Activated T-helper 1 cell treated with Interleukin-2 at 50 U/mL for 16 hours (primary cell): ENCODE results near the gene SFTA2.
"Not testable (repeated sequence)": the region's sequence is repeated elsewhere in the genome, so short reads cannot be mapped to it uniquely, and the experiment has no call there.

Experiments used
- DNase-seq: peaks from one replicate; pipeline ENCODE4 v3.0.0-alpha.2; 2020; ENCODE audit warnings: low read depth

Gene SFTA2

GRCh38 chr6:30912746-30913520 is 19.0 kb downstream of the SFTA2 start:
- no peak for DNase-seq

- not testable (repeated sequence) for DNase-seq
Measured at GRCh38 chr6:30910473-30910872, 21.5 kb downstream of the SFTA2 start.

GRCh38 chr6:30908700-30909099 is 23.3 kb downstream of the SFTA2 start:
- no peak for DNase-seq

DNA sequence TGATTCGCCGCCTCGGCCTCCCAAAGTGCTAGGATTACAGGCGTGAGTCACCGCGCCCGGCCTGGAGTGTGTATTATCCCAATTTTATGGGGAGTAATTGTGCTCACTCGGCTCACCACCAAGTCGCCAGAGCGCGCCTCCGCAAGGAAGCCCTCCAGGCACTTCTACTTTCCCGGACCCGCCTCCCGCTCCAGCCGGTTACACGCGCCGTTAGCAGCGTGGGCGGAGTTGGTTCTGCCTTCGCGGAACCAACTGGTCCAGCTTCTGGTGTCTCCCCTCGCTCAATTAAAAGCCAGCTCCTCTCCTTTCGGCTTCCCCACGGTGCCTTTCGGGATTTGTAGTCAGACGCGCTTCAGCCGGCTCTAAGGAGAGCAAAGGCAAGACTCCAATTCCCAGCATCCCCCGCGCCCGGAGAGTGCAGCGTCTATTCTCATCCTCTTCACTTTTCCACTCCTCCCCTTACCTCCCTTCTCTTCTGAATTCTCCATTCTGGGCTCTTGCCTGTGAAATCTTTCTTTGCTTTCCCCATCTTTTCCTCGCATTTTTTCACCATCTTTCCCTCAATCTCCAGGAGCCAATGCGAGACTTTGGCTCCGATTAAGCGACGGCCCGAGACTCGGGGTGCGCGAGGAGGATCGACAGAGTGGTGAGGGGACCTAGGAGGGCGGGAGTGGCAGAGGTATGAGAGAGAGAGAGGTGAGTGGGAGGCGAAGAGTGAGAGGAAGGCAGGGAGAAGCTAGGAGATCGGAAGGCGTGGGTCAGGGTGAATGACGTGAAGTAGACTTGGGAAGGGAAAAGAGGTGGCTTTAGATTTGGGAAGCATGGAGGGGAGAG is 24.0 kb downstream of the SFTA2 start, which contains the start of gene GTF2H4:
GTF2H4 (plus strand) TSS at position 450 of the 834 bp plus-strand sequence.
- peak; percentile 87 for DNase-seq

DNA sequence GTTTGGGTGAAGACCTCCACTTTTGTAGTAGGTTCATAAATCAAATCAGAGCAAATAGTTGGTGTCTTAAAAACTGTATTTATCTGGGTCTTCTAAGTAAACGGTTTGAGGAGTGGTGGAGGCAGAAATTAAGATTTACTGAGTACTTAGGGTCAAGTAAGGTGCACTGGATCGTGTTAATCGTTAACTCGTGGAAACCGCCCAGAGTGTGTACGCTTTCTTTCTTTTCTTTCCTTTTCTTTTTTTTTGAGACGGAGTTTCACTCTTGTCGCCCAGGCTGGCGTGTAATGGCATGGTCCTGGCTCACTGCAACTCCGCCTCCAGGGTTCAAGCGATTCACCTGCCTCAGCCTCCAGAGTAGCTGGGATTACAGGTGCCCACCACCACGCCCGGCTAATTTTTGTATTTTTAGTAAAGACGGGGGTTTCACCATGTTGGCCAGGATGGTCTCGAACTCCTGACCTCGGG is 24.6 kb downstream of the SFTA2 start:
- DNase-seq: not testable (repeated sequence)

DNA sequence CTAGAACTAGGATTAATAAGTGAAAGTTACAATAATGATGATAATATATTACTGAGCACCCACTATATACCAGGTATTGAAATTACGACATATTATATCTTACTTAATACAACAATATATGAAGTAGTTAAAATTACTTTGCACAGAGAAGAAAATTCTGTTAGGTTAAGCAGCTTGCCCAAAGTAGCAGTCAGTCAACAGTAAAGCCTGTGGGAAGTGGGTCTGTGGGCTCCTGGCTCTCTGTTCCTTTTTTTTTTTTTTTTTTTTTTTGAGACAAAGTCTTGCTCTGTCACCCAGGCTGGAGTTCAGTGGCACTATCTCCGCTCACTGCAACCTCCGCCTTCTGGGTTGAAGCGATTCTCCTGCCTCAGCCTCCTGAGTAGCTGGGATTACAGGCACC is 28.7 kb downstream of the SFTA2 start:
- no peak for DNase-seq

- no peak for DNase-seq
Measured at GRCh38 chr6:30902709-30903108, 29.3 kb downstream of the SFTA2 start.

- DNase-seq: not testable (repeated sequence)
Measured at GRCh38 chr6:30902196-30902595, 29.8 kb downstream of the SFTA2 start.

GRCh38 chr6:30901436-30901835 is 30.5 kb downstream of the SFTA2 start:
- no peak for DNase-seq

DNA sequence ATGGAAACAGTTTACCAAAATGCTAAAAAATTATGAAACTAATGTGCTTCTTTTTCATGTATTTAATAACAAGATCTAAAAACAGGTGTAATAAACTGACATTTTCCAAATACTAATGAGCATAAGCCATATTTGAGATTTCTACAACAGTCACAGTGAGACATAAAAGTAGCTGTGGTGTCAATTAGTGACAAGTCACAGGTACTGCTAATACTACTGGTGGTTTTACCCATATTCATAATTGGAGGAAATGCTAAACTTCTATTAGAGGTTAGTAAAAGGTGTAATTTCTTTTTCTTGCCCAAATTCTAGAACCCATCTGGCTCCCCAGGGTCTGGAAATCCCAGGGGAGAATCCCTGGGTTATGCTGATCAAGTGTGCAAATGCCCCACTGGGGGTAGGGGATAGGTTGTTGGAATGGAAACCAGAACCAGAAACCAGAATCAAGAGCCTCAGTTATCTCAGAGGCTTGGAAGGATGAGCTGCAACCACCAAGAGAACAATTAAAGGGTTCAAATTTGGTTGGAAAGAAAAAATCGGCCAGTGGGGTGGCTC is 31.0 kb downstream of the SFTA2 start:
- DNase-seq: no peak

DNA sequence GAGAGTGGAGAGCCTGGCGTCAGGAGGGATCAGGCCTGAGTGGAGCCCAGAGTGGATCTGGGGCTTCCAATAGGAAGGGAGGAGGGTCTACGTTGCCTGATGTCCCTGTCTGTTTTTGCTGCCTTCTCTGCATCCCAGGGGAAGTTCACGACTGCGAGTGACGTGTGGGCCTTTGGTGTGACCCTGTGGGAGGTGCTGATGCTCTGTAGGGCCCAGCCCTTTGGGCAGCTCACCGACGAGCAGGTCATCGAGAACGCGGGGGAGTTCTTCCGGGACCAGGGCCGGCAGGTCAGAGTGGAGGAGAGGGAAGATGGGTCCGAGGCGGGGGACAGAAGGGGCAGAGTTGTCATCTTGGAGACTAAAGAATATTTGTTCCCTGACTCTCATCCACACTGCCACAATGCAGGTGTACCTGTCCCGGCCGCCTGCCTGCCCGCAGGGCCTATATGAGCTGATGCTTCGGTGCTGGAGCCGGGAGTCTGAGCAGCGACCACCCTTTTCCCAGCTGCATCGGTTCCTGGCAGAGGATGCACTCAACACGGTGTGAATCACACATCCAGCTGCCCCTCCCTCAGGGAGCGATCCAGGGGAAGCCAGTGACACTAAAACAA is 33.1 kb downstream of the SFTA2 start:
- DNase-seq: no peak

GRCh38 chr6:30897882-30898281 is 34.1 kb downstream of the SFTA2 start:
- DNase-seq: no peak

DNA sequence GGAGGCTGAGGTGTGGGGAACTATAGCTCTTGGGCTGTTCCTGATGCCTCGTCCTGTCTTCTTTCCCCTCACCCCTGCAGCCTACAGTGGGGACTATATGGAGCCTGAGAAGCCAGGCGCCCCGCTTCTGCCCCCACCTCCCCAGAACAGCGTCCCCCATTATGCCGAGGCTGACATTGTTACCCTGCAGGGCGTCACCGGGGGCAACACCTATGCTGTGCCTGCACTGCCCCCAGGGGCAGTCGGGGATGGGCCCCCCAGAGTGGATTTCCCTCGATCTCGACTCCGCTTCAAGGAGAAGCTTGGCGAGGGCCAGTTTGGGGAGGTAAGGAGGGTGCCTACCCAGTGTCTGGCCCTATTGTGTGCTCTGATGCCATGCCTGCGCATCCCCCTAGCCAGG is 35.4 kb downstream of the SFTA2 start:
- no peak for DNase-seq

GRCh38 chr6:30895343-30895742 is 36.6 kb downstream of the SFTA2 start:
- no peak for DNase-seq

- DNase-seq: no peak
Measured at GRCh38 chr6:30894935-30895334, 37.0 kb downstream of the SFTA2 start.

- no peak for DNase-seq
Measured at GRCh38 chr6:30894381-30894780, 37.6 kb downstream of the SFTA2 start.

DNA sequence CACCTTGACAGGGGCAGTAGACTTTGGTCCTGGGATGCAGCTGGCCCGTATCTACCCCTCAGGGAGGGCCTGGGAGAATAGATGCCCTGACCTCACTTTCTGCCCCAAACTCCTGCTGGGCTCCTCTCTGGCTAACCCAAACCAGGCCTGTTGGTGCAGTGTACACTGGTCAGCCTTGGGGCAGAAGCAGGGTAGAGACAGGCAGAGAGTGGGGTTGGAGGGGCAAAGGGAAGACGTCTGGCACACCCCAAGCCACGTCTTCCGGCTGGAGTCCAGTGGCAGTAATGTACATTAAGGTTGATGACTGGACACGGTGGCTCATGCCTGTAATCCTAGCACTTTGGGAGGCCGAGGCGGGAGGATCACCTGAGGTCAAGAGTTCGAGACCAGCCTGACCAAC is 38.3 kb downstream of the SFTA2 start:
- no peak for DNase-seq

DNA sequence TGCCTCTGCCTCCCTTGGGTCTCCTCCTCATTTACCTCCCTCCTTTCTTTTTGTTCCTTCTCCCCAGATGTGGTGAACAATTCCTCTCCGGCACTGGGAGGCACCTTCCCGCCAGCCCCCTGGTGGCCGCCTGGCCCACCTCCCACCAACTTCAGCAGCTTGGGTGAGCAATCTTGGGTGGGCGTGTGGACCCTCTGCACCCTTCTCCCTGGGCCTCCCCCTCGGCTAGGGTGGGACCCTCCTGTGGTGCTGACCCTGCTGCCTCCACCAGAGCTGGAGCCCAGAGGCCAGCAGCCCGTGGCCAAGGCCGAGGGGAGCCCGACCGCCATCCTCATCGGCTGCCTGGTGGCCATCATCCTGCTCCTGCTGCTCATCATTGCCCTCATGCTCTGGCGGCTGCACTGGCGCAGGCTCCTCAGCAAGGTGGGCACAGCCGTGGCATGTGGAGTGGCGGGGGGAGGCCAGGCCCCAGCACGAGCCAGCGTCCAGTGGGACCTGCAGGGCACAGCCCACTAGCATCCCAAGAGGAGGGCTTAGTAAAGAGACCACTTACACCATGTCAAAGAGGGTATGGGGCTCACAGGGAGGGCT is 38.9 kb downstream of the SFTA2 start:
- DNase-seq: no peak

GRCh38 chr6:30891816-30892538 is 40.0 kb downstream of the SFTA2 start:
- no peak for DNase-seq

DNA sequence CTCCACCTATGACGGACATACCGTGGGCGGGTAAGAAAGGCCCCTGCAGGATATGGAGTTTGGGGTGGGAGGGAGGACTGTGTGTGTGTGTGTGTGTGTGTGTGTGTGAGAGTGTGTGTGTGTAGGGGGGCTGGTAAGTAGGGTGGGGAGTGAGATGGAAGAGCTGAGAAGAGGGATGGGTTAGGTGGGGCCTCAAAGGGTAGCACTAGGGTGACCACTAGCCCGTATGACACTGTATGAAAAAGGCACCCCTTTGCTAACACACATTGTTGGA is 40.6 kb downstream of the SFTA2 start:
- DNase-seq: no peak

DNA sequence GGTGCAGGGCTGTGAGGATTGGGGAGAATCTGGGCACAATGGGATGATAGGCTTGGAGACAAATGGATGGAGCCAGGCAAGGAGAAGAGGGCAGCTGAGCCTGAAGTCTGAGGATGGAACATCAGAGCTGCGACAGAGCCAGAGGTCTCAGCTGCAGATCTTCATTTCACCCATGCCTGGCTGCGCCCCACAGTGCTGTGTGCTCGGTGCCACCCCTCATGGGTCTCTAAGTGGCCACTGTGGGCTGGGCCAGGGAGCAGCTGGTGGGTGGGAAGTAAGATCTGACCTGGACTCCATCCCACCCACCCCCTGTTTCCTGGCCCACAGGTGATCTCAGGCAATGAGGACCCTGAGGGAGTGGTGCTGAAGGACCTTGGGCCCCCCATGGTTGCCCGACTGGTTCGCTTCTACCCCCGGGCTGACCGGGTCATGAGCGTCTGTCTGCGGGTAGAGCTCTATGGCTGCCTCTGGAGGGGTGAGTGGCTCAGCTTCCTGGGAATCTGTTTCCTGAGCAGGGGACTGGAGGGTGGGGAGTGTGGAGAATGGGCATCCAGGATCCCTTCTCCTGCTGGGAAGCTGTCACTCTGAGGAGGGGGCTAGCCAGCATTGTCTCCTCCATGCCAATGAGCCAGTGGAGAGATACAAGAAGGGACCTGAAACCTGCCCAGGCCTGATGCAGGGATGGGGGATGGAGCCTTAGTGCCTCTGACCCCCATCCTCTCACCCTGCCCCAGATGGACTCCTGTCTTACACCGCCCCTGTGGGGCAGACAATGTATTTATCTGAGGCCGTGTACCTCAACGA is 41.1 kb downstream of the SFTA2 start:
- no peak for DNase-seq
